Midbrain (tissue), 1 donor: ENCODE data around the gene CORO6.

ENCODE experiments used
- DNase-seq: peaks from one replicate; lab custom pipeline; 2025; lab: John Stamatoyannopoulos, UW

Gene CORO6

DNA sequence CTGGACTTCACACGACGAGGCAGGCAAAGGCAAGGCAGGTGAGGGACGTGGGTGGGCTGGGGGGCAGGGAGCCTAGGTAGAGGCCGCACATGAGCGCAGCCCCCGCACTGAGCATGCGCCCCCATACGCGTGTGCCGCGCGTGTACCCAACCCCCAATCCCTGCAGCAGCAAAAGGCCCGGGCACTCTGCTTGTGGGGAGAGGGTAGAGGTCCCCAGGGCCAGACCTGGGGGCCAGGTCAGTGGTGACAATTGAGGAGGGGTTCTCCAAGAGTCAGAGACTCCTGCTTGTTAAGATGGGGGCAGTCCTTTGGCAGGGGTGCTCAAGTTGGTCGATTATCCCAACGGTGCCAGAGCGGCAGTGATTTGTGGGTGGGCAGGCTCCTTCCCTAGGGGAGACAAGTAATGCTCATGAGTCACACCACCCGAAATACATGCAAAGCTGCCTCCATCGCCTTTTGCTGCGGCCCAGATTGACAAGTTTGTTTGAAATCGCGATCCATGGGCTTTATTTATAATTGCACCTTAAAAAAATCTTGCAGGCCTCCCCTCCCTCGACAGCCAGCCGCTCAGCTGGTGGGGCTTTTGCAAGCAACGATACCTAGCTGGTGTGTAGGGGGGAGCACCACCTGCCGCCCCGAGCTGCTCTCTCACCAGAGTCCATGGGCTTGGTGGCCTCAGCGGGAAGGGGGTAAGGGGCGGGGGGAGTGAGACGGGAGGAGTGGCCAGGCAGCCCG, 32.1 kb downstream of the CORO6 start:
- DNase-seq = no peak

DNA sequence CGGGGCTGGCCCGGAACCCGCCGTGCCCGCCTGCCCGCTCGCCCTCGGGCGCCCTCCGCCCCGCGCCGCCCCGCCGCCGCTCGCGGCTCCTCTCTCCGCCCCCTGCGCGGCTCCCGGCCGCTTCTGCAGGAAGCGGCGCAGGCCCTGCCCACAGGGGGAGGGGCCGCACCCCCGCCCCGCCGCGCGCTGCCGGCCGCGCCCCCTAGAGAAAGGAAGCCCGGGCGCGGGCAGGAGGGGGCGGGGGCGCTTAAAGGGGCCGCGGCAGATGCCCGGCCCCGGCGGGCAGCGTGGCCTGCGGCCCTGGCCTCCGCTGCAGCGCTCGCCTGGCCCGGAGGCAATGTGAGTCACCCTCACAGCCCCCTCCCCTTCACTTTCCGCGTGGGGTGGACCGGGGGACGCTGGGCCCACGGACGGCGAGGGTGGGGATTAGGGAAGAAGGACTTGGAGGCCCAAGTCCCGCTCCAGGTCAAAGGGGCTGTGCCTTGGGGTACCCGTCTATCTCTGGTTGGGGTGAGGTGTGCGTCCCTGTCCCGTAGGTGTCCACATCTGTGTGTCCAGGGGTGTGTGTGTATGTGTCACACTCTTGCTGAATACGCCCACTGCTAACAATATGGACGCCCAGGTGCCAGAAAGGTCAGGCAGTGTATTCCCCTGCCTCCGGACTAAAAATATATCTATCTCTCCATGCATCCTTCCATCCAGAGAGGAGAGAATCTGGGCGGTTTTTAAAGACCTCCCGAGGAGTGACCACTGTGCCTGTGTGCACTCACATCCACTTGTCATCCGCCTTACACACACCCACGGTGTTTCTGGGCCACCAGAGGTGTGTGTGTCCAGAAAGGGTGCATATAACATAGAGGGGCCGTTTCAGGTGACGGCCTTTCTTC, 32.9 kb downstream of the CORO6 start, which contains the start of gene GIT1:
Gene GIT1 (minus strand): TSS at position 125 of the 887 bp plus-strand sequence. CDS start 270 bp downstream, outside the sequence.
- DNase-seq = peak; percentile 91

DNA sequence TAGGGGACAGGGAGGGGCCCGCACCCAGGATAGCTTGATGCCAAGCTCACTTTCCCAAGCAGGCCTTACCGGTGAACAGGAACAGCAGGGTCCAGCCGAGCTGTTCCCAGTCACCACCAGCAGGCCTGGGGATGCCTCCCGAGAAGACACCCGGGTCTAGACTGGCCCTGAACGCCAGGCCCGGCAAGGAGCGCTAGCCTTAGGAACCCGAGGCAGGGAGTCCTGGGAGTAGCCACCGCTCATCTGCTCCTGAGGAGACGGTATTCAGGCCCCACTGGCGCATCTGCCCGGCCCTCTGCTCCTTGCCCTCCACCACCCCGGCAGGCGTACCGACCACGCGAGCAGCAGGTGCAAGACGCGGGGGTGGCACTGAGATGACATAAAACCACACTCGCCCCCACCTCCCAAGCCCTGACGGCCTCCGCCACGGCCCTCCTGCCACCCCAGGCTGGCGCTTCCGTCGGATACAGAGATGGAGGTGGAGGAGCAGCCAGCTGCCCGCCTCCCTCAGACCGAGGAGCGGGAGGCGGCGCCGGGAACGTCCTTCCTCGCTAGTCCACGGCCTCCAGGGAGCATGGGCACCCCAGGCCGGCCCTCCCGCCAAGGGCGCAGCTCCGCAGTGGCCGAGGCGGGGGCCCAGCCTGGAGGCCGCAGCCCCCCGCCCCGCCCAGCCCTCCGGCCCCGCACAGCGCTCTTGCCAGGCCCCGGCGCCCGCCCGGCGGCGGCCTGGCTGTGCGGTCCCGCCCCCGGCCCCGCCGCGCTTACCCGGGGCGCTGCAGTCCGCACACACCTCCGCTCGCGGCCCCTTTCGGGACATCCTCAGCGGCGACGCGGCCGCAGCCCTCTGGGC, 33.9 kb downstream of the CORO6 start:
- peak; percentile 22 for DNase-seq

DNA sequence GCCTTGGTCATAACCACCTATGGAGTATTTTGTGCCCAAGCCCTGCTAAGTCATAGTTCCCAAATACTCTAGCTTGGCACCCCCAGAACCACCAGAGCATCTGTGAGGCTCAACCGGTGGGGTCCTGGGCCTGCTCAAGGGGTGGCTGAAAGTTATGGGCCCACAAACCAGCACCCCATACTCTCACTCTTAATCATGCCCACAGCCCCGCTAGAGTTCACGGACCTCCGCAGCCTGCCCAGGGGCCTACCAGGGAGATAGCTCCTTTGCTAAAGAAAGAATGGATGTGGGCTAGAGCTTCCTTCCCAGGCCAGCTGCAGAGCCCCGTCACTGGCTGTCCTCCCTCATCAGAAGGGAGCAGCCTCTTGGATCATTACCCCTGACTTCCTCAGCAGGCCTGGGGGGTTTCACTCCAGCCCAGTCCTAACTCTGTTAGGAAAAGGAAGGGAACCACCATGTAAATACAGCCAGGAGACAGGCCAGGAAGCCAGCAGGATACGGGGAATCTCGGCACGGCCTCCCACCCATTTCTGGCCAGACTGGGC, 34.6 kb downstream of the CORO6 start:
- DNase-seq = no peak

DNA sequence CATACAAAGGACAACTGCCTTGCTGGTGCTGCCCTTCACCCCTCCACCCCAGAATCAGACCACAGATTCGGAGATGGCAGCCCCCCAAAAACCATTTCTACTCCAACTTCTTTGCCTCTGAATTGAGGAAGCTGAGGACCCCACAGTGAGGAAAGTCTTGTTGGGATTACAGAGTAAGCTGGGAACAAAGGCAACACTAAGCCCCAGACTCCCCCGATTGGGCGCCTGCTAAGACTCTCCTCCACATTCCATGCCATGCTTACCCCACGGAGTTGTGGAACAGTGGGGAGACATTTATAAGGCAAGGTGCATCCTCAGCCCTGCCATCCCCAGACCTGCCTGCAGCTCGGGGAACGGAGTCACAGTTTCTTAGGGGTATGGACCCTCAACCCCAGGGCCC, 35.1 kb downstream of the CORO6 start:
- no peak for DNase-seq

DNA sequence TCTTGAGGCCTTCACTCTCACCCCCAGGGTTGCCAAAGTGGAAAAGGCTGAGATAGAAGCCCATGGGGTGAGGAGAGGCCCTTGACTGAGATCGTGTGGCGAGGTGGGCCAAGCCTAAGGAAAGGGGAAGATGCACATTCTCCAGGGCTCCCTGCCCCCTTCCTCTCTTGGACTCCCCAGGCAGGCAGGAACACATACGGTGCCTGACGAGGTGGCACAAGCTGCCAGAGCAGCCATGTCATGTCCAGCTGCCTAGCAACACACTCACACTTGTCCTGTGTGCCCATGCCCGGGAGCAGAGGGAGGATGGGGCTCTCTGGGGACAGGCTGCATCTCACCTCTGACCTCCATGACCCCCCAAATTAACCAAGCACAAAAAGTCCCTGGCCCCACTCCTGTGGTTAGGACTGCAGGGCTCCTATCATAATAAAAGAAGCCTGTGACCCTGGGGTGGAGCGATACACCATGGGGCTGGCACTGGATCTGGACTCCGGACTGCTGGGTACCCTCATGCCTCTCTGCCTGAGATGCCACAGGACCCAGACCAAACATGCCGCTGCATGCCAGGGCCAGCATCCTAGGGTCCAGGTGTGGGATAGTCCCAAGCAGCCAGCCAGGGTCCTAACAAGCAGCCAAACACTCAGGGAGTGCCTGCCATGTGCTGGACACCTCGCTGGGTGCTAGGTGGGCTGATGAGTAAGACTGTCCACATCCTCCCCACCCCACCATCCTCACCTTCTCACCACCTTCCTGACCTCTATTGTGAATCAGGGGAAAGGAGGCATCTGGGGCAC, 35.8 kb downstream of the CORO6 start:
- DNase-seq = no peak

DNA sequence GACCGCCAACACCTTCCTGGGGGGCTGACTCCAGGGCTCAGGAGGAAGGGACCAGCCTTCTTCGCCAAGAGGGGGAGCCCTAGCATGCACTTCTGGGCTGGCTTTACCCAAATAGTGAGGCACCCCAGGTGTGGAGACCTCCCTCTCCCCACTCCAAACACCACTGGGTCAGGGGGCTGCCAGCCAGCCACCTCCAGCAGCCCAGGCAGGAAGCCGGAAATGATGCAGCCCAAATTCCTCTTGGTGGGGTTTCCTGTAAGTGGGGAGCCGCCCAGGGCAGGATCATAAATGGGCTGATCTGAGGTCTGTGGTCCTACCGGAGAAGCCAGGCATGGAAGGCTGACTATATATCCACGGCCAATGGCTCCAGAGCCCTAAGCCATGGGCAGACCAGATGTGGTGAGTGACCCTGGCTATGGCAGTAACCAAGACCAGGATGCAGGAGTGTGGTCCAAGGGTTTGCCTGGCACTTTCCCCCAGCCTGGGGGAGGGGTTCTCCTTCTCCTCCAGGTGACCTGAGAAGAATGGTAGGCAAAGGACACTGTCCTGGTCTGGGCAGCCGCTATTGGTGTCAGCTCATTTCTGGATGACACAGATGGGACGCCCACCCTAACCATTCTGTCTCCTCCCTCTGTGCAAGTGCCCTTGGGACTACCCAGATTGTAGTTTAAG, 37.5 kb downstream of the CORO6 start:
- DNase-seq = no peak

DNA sequence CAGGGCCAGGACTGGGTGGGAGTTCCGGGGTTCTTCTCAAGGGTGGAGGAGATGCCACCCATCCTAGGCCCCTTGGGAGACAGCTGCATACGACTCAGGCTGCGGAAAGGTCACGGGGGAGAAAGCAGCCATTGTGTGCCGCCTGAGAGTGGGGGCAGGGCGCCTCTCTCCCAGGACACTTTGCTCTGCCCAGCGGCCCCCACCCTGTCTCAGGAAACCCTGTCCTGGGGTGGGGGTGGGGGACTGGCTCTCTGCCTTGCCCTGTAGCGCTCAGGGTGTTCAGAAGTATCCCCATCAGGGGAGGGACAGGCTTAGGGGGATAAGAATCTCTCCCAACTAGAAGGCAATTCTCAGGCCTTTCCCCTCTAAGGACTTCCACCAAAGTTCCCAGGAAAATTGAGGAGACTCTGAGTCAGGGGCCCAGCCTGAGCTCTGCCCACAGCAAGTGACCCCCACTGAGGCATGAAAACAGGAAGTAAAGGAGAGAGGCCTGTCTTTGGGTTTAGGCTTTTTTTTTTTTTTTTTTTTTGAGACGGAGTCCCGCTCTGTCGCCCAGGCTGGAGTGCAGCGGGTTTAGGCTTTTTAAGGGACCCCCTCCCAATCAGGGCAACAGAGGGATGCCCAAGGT, 38.1 kb downstream of the CORO6 start:
- DNase-seq = peak; percentile 82

DNA sequence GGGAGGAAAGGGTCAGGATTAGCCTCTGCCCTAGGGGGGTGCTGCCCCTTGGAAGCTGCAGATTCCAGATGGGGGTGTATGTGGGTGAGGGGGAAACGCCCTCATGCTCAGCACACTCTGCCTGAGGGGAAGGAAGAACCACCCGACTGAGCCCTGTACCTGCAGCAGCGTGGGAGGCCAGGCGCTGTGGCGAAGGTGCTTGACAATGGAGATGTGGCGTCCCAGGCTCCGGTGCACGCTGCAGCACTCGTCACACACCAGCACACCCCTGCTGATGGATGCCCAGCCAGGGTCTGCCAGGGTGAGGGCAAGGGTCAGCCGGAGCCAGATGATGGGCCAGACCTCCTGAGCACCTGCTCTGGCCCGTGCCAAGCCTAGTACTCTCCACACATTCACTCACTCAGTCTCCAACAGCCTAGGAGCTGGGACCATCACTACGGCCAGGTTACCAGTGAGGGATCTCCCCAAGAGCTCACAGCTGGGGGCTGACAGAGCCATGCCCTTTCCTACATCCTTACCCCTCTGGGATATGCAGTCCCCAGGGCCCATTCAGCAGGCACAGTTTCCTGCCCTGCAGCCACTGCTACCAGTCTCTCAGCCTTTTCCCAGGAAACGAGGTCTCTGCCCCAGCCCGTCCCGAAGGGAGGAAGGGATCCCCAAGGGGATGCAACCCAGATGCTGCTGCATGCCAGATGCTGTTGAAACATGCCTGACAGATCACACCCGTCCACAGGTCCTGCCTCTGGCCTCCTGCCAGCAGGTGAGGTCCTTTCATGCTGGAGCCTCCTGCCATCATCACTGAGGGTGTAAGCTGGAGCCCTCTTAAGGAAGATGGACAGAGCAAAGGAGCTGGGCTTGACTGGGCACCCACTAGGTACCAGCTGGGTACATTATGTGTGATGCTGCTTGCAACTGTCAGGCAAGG, 39.1 kb downstream of the CORO6 start:
- DNase-seq = no peak

DNA sequence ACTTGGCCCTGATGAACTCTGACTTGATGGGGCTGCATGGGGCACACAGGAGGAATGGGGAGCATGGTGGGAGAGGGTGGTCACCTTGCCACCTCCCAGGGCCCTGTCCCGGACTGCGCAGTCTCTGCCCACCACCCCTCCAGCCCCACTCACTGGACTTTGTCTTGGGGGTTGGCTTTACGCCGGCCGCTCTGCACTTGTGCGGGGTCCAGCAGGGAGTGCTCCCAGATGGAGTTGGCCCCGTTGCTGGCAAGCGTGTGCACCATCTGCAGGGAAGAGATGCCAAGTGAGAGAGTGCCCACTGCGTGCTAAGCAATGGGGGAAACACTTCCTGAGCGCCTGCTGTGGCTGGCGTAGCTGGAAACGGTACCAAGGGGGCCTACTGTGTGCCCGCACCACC, 39.9 kb downstream of the CORO6 start:
- peak; percentile 89 for DNase-seq

DNA sequence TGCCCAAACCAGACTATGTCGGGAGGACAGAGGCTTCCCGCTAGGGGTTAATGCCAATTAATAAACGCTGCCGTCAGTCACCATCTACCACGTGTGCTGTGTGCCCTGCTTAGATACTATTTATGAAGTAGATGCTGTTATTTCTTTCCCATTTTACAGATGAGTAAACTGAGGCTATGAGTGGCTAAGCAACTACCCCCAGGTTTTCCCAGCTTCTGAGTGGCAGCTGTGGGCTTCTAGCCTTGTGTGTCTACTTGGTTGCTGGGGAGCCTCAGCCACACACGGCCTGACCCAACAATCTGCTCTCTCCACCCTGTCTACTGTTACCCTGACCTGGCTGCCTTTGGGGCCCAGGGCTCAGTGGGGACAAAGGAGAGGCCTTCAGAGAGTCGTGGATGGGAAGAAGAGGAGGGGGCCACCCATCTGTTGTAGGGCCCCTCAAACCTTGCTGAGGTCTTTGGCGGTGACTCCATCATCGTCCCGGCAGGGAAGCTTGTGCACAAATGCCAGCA, 40.4 kb downstream of the CORO6 start:
- DNase-seq = no peak

DNA sequence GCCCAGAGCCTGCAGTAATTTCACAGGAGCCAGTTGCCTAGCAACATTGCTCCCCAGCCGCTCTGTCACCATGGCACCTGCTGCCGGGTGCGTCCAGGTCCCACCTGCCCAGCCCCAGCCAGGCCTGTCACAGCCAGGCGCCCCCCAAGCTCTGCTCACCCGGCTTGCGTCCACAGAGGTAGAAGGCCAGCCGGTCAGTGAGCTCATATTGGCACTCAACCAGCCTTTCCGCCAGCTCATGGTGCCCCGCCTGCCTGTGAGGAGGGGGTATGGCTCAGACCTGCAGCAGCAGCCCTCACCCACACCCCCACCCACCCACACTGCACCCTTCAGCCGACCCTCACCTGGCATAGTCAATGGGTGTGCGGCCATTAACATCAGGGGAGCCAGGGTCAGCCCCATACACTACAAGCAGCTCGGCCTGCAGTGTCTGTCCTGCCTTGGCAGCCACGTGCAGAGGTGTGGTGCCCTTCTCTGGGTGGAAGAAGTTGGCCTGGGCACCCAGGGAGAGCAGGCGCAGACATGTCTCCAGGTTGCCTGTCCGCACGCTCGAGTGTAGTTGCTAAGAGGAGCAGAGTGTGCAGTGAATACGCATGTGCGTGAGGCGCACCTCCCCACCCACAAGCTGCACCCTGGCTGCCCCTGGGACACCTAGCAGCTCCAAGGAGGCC, 41.0 kb downstream of the CORO6 start:
- no peak for DNase-seq

DNA sequence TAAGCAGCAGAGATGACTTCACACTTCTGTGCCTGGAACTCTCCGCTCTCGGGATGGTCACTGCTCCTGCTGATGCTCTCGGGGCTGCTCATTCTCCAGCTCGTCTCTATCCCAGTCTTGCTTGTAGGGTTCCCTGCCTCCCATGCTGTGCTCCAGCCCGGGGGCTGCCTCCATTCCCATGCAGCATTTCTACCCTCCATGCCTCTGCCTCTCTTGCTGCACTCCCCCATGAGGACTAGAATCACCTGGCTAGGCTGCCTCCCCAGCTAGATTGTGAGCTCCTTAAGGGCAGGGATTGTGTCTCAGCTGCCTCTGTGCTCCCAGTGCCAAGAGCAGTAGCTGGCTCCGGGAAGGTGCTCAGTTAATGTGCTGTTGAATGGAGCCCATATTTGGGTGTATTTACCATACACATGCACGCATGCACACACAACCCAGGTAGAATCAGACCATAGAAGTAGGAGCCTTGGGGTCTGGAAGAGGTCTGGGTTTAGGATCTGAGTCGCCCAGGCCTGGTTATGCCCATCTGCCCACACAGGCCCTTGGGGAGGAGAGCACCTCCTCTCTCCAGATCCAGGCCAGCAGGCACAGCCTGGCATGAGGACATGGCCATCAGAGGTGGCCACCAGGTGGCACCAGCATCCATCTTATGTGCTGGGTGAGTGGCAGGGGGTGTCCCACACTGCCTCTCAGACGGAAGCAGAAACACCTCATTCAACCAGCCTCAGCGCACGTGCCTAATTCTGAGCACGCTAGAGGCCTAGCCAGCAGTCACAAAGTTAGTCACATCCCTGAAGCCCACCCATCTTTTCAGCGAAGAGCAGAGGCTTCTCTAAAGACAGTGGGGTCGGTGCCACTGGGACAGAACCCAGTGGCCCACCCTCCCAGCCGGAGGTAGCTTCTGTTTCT, 42.6 kb downstream of the CORO6 start:
- DNase-seq = peak; percentile 92

DNA sequence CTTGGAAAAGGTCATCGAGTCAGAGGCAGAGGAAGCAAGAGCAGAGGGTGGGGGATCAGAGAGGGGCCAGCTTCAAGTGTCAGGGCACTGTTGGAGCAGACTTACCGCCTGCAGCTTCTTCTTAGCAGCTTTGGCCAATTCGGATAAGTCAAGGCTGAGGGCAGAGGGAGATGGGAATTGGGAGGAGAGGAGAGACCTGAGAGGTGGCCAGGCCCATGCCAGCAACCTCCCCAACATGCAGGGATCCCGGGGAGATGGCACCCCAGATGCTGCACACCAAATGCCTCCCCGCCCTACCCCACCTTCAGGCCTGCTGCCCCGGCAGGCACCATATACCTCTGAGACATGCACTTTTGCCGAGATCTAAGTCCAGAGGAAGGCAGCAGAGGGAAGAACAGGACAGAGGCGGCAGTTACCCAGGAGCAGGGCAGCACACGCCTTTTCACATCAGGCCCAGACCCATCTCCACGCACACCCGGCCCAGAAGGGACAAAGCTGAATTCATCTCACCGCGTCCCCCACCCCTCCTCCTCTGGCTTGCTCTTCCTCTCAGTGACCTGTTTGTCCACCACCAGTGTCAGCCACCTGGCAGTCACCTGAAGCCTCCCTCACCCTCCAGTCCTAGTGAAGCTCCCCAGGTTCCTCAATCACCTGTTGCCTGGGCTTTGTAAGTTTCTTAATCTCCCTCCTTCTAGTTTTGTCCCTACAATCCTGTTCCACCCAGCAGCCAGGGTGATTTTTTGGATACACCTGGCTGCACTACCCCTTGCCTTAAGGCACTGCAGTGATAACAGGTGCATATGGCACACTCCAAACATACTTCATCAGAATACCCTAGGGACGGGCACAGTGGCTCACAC, 43.9 kb downstream of the CORO6 start:
- no peak for DNase-seq

DNA sequence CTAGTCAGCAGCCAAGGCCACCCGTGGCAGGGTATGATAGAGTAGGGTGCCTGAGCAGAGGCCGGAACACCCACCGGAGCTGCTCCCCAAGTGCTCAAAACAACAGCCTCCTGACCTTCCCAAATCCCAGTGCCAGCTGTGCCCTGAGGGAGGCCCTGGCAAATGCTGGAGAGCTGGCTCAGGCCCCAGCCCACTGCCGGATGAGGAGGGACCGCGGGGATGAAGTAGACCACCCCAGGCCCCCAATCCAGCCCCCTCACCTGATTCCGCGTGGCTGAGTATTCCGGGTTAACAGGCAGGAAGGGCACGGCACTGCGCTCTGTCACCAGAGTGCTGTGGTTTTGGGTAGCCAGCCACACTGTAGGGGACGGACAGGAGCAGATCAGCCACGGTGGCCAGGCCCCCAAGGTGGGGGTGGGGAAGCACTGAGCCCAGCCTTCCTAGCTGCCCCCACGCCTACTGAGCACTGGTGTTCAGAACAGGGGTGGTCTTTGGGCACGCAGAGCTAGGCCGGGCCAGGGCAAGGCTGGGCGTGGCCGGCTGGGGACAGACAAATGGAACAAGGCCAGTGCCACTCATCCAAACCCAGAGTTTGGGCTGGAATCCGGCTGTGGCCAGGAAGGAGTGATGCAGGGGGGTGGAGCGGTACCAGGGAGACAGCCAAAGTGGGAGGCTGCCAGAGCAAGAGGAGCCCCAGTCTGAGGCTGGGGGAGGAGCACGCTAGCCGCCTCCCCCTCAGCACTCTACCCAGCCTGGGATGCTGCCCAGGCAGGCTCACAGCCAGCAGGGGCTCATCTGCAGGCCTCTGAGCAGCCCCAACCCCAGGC, 45.1 kb downstream of the CORO6 start:
- DNase-seq = peak; percentile 75
